Cerebellar nuclear complex (tissue), 1 donor: ENCODE measurements around the gene NCR3LG1.
"Not testable (repeated sequence)": the region's sequence is repeated elsewhere in the genome, so short reads cannot be mapped to it uniquely, and the experiment has no call there.

ENCODE experiments used
- DNase-seq, 2 experiments: peaks; one replicate each; lab custom pipeline; 2025; lab: John Stamatoyannopoulos, UW

NCR3LG1 gene

GRCh38 chr11:17412488-17413180, 61.0 kb downstream of the NCR3LG1 start:
- no peak for DNase-seq

- DNase-seq, result no peak
These were observed 62.1 kb downstream of the NCR3LG1 start for GRCh38 chr11:17413414-17414316.

- DNase-seq, result no peak
These were observed 62.7 kb downstream of the NCR3LG1 start for GRCh38 chr11:17414317-17414737.

DNA sequence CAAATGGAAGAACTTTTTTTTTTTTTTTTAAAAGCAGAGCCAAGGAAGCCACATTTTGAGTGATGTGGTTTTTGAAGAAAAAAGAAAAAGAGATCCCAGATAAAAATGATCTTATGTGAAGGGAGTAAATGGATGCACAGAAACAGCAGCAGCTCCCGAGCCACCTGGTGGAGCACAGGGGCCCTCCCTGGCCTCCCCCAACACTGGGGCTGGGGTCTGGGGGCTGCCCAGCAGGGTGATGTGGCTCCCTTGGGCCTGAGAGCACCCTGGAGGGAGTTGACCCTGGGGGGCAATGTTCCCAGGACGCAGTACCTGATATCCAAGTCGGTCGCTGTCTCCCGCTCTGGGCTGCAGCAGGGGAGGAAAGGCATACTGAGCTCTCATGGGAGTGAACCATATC, 63.4 kb downstream of the NCR3LG1 start:
- no peak for DNase-seq

DNA sequence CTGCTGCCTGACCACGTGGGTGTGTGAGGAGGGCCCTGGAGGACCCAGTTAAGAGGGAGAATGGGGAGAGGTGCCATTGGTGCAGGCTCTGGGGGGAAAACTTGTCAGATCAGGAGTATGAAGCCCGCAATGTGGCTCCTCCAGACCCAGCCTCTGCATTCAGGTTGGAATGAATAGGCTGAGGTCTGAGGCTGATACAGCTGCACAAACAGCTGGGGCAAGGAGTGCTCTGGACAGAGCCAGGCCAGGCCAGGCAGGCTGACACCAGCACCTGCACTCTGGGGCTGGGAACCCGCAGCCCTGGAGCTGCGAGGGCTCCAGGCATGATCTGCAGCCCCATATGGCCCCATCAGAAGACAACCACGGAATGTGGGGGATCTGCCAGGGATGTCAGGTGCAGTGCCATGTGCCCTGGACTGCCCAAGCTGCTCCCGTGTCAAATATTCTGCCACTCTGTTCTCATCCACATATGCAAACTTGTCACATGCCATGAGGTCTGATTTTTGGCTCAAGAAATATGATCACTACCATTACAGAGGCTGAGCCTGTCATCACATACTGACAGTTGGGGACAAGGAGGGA, 64.0 kb downstream of the NCR3LG1 start:
- DNase-seq, result peak; percentile 40 to 69

DNA sequence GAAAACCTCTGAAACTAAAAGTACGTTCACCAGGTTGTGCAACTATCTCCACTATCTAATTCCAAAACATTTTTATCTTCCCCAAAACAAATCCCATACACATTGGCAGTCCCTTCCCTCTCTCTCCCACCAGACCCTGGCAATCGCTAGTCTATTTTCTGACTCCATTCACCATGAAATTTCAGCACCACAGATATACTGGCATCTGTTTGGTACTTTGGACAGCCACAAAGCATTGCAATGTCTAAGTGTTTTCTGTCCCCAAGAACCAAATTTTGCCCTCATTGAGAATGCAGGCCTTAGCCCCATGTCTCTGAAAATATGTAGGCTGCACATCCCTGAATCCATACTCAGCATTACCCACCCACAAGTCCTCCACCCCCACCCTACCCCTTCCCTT, 64.9 kb downstream of the NCR3LG1 start:
- no peak for DNase-seq

- DNase-seq, result no peak
These were observed 67.0 kb downstream of the NCR3LG1 start for GRCh38 chr11:17418444-17419081.

- DNase-seq, result peak in 1 of 2 experiments; percentile 23
These were observed 70.2 kb downstream of the NCR3LG1 start for GRCh38 chr11:17421781-17422180.

GRCh38 chr11:17423533-17424310, 72.1 kb downstream of the NCR3LG1 start:
- no peak for DNase-seq

DNA sequence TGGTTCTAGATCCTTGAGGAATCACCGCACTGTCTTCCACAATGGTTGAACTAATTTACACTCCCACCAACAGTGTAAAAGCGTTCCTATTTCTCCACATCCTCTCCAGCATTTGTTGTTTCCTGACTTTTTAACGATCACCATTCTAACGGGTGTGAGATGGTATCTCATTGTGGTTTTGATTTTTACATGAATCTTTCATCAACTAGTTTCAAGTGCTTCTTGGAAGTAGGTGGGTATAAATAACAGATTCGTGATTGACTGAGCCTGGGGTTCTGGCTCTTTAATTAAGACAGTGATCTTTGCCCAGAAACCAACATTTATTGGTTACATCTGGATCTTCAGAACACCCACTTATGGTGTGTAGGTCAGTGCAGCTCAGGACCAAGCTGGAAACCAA, 74.6 kb downstream of the NCR3LG1 start:
- not testable (repeated sequence) for DNase-seq
